GM19099 (cell line): ENCODE data around the gene CMIP.

Experiments used
- POLR2A ChIP-seq: IDR thresholded peaks from 3 replicates; pipeline ENCODE4 v1.6.1; 2011; ENCODE audit warnings: low read depth; ENCODE audit not compliant: insufficient read length; ENCODE audit errors: extremely low read depth

Gene CMIP

DNA sequence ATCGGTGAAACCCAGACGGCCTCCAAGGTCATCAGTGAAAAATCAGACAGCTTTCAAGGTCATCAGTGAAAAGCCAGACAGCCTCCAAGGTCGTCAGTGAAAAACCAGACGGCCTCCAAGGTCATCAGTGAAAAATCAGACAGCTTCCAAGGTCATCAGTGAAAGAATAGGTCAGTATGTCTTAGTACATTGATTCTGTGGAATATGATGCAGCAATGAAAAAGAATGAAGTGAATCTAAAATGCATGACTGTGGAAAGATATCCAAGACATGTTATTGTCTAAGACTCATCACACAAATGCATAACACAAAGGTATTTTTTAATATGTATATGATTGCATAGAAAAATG, 72.5 kb downstream of the CMIP start:
- TF ChIP-seq POLR2A, result no peak

- TF ChIP-seq POLR2A, result no peak
Observed at GRCh38 chr16:81517629-81518438, 73.2 kb downstream of the CMIP start.

DNA sequence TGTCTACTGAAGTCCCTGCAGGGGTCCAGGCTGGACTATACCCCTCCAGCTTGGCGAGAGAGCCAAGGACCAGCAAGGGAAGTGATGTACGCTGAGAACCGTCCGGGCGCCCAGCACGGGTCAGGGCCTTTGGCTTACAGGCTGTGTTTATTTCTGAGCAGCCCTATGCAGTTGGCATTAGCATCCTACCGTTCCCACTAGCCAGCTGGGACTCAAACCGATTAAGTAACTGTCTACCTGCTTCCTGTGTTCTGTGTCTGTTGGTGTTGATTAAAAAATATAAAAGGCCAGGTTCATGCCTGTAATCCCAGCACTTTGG, 73.8 kb downstream of the CMIP start:
- no peak for TF ChIP-seq POLR2A

GRCh38 chr16:81519301-81520150, 74.9 kb downstream of the CMIP start:
- TF ChIP-seq POLR2A, result no peak

- no peak for TF ChIP-seq POLR2A
Observed at GRCh38 chr16:81520151-81520470, 75.5 kb downstream of the CMIP start.

GRCh38 chr16:81520560-81521135, 76.0 kb downstream of the CMIP start:
- TF ChIP-seq POLR2A, result no peak

GRCh38 chr16:81521141-81521626, 76.6 kb downstream of the CMIP start:
- TF ChIP-seq POLR2A, result no peak

GRCh38 chr16:81522108-81522701, 77.6 kb downstream of the CMIP start:
- TF ChIP-seq POLR2A, result no peak

DNA sequence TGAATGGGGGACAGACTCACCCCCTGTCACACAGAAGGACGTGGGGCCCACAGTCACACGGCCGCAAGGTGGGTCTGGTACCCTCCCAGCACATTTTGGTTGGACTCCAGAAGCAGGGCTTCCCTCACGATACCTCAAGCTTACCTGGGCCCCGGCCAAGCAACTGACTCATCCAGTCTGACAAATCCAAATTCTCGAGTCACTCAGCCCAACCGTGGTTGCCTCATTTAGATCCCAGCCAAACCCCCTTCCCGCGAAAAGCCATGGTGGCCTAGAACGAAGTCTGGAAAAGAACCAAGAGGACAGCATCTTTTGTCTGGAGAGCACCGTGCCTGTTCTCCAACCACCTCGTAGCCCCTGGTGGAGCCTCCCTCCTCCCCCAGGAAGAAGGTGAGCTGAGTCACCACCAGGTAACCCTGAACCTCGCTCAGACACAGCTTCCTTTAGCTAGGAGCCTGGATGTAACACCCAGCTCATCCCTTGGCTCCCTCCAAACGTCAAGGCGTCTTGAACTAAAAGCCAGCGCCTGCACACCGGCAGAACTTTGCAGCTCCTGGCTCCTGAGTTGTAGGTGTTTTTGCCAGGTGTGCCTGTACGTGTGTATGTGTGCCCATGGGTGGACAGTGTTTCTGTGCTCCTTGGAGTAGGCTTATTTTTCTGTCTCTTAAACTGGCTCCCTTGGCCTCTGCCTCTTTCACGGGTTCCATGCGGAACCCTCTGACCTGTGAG, 78.9 kb downstream of the CMIP start:
- no peak for TF ChIP-seq POLR2A

- no peak for TF ChIP-seq POLR2A
Observed at GRCh38 chr16:81524382-81524781, 79.8 kb downstream of the CMIP start.

- no peak for TF ChIP-seq POLR2A
Observed at GRCh38 chr16:81526199-81526598, 81.6 kb downstream of the CMIP start.

DNA sequence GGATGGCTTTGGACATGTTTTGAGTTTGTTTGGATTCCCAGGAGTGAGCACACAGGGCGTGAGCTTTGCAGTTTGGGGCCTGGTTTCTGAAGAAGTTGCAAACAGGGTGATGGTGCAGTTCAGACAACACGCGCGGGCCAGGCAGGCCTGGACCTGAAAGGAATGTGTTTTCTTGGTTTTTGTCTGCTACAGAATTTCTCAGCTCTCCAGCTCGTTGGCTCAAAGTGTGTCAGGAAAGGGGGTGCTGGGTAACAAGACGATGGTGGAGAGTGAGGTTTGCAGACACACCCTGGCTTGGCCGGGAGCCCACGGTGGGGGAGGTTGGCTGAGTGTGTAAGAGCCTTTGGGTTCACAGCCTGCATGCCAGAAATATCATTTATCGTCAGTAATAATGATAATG, 82.3 kb downstream of the CMIP start:
- no peak for TF ChIP-seq POLR2A

DNA sequence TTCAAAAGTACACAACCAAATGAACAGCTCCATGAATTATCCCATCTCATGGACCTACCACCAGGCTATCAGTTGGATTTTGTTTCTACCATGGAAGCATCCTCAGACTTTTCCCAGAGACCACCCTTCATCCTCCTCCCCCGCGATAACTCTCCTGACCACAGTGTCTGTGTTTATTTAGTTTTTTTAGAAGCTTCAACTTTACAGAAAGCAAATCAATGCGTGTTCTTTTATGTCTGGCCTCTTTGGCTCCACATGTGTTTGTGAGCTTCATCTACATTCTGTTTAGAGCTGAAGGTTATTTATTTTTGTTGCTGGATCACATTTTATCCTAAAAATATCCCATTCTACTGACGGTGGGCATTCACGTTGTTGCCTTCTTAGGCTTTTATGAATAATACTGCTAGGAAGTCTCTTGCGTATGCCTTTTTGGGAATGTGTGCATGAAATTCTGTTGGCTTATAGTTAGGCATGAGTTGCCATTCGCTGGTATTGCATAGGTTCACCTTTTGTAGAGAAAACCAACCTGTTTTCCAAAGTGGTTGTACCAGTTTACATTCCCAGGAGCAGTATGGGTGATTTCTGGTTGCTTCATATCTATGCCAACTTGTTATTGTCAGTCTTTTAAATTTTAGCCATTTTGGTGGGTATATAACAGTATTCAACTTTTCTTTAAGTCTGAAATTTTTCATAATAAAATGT, 83.0 kb downstream of the CMIP start:
- TF ChIP-seq POLR2A, result no peak

DNA sequence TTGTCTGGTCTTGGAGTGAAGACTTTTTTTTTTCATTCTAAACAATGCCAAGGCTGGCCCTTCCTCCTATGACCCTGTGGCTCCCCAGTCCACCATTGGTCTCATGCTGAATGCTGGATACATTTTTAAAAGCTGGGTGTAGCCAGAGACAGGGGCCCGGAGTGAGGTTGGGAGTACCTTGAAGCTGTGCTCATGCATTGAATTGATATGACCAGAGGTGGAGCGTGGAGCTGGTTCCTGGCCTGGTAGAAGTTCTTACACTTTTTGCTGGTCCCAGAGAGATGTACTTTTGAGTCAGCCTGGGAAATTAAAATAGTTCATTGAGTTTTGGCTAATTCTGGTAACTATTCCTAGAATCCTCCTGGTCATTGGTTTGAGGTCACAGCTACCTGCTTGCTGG, 83.6 kb downstream of the CMIP start:
- no peak for TF ChIP-seq POLR2A
